Measurements from ENCODE around the gene SPC24.
"Not testable (repeated sequence)": the region's sequence is repeated elsewhere in the genome, so short reads cannot be mapped to it uniquely, and the experiment has no call there.

SPC24 gene

GRCh38 chr19:11179716-11180297 lies 24.2 kb upstream of the SPC24 start:
- TF ChIP-seq TOX (CRISPR knock-in tag; IDR thresholded peaks at IDR 0.05; ENCODE audit: borderline replicate concordance) (no peak), POU6F1 (CRISPR knock-in tag; IDR thresholded peaks at IDR 0.05; ENCODE audit: borderline replicate concordance, low read depth) (no peak), BACH2 (CRISPR knock-in tag; IDR thresholded peaks at IDR 0.05; ENCODE audit: borderline replicate concordance) (no peak), ZNF70 (CRISPR knock-in tag; IDR thresholded peaks at IDR 0.05) (no peak), ZFP3 (CRISPR knock-in tag; IDR thresholded peaks at IDR 0.05) (no peak), ESRRG (CRISPR knock-in tag; IDR thresholded peaks at IDR 0.05) (no peak), ZNF8 (CRISPR knock-in tag; IDR thresholded peaks at IDR 0.05) (no peak), OSR1 (CRISPR knock-in tag; IDR thresholded peaks at IDR 0.05) (no peak), ZFP30 (CRISPR knock-in tag; IDR thresholded peaks at IDR 0.05) (no peak), PPARA (CRISPR knock-in tag; IDR thresholded peaks at IDR 0.05; ENCODE audit: borderline replicate concordance) (no peak), ZNF565 (CRISPR knock-in tag; conservative IDR thresholded peaks at IDR 0.05; ENCODE audit: low read depth) (no peak), TCF4 (CRISPR knock-in tag; IDR thresholded peaks at IDR 0.05; ENCODE audit: borderline replicate concordance) (no peak), SNAI2 (CRISPR knock-in tag; IDR thresholded peaks at IDR 0.05) (no peak), ISL1 (CRISPR knock-in tag; IDR thresholded peaks at IDR 0.05) (no peak), CSRNP3 (CRISPR knock-in tag; IDR thresholded peaks at IDR 0.05) (no peak), GLIS3 (CRISPR knock-in tag; IDR thresholded peaks at IDR 0.05) (no peak), ARNTL (CRISPR knock-in tag; IDR thresholded peaks at IDR 0.05; ENCODE audit: borderline replicate concordance, low read depth) (no peak), ZC3H10 (CRISPR knock-in tag; IDR thresholded peaks at IDR 0.05) (no peak), CSDC2 (CRISPR knock-in tag; IDR thresholded peaks at IDR 0.05) (no peak), TSHZ2 (CRISPR knock-in tag; IDR thresholded peaks at IDR 0.05) (no peak)
- no peak for ATAC-seq

GRCh38 chr19:11179145-11179465 lies 23.5 kb upstream of the SPC24 start:
- ATAC-seq, result not testable (repeated sequence)

GRCh38 chr19:11177592-11177991 lies 22.0 kb upstream of the SPC24 start:
- ATAC-seq, result no peak
- TF ChIP-seq CREB5 (CRISPR knock-in tag; IDR thresholded peaks at IDR 0.05; ENCODE audit: low read depth) (no peak), ZFP3 (CRISPR knock-in tag; IDR thresholded peaks at IDR 0.05) (no peak), ARNTL (CRISPR knock-in tag; IDR thresholded peaks at IDR 0.05; ENCODE audit: borderline replicate concordance, low read depth) (no peak), TOX (CRISPR knock-in tag; IDR thresholded peaks at IDR 0.05; ENCODE audit: borderline replicate concordance) (no peak), ZNF565 (CRISPR knock-in tag; conservative IDR thresholded peaks at IDR 0.05; ENCODE audit: low read depth) (no peak), RARB (CRISPR knock-in tag; IDR thresholded peaks at IDR 0.05) (no peak), TSHZ2 (CRISPR knock-in tag; IDR thresholded peaks at IDR 0.05) (no peak), ZNF70 (CRISPR knock-in tag; IDR thresholded peaks at IDR 0.05) (no peak), POU6F1 (CRISPR knock-in tag; IDR thresholded peaks at IDR 0.05; ENCODE audit: borderline replicate concordance, low read depth) (no peak), CSRNP3 (CRISPR knock-in tag; IDR thresholded peaks at IDR 0.05) (no peak), ZC3H10 (CRISPR knock-in tag; IDR thresholded peaks at IDR 0.05) (no peak), ESRRG (CRISPR knock-in tag; IDR thresholded peaks at IDR 0.05) (no peak), PPARA (CRISPR knock-in tag; IDR thresholded peaks at IDR 0.05; ENCODE audit: borderline replicate concordance) (no peak), ZFP30 (CRISPR knock-in tag; IDR thresholded peaks at IDR 0.05) (no peak), OSR1 (CRISPR knock-in tag; IDR thresholded peaks at IDR 0.05) (no peak), SNAI2 (CRISPR knock-in tag; IDR thresholded peaks at IDR 0.05) (no peak), GLIS3 (CRISPR knock-in tag; IDR thresholded peaks at IDR 0.05) (no peak), ZNF8 (CRISPR knock-in tag; IDR thresholded peaks at IDR 0.05) (no peak)

All from SK-N-SH treated with all-trans-retinoic acid at 6 μM for 48 hours (cell line).